ENCODE measurements around the gene BABAM2.
"Not testable (repeated sequence)": the region's sequence is repeated elsewhere in the genome, so short reads cannot be mapped to it uniquely, and the experiment has no call there.

BABAM2 gene

GRCh38 chr2:28327581-28327955 is 437.0 kb downstream of the BABAM2 start:
- no peak for ATAC-seq (ENCODE audit: insufficient read depth, low read depth)
- Histone ChIP-seq H2AFZ (ENCODE audit: low read depth, low read length) (no peak overlapping the region), H3K4me1 (ENCODE audit: insufficient read depth, low read length) (no peaks in the 10 kb centered on the region), H3K4me2 (ENCODE audit: insufficient read depth, low read length) (no peak overlapping the region), H3K9ac (ENCODE audit: low read depth, low read length) (no peak overlapping the region), H4K20me1 (ENCODE audit: insufficient read depth, low read length) (no peaks in the 10 kb centered on the region), H3K27ac (ENCODE audit: low read length) (no peak overlapping the region), H3K9me3 (ENCODE audit: insufficient read depth, low read length, severe bottlenecking) (no peaks in the 10 kb centered on the region), H3K4me3 (ENCODE audit: low read depth in 1 of 2, low read length in 2 of 2) (no peak overlapping the region), H3K79me2 (ENCODE audit: insufficient read depth, low read length) (no peaks in the 10 kb centered on the region), H3K27me3 (ENCODE audit: insufficient read depth, low read length, poor library complexity) (no peaks in the 10 kb centered on the region), H3K36me3 (ENCODE audit: insufficient read depth, low read length) (no peaks in the 10 kb centered on the region)
- DNase-seq = no peak
- no peak for TF ChIP-seq EZH2 (IDR thresholded peaks at IDR 0.05; ENCODE audit: borderline replicate concordance, low read depth, low read length, severe bottlenecking)
- TF ChIP-seq CTCF (IDR thresholded peaks at IDR 0.05; ENCODE audit: borderline replicate concordance, extremely low read depth, low read length, poor library complexity, severe bottlenecking) = no peak

DNA sequence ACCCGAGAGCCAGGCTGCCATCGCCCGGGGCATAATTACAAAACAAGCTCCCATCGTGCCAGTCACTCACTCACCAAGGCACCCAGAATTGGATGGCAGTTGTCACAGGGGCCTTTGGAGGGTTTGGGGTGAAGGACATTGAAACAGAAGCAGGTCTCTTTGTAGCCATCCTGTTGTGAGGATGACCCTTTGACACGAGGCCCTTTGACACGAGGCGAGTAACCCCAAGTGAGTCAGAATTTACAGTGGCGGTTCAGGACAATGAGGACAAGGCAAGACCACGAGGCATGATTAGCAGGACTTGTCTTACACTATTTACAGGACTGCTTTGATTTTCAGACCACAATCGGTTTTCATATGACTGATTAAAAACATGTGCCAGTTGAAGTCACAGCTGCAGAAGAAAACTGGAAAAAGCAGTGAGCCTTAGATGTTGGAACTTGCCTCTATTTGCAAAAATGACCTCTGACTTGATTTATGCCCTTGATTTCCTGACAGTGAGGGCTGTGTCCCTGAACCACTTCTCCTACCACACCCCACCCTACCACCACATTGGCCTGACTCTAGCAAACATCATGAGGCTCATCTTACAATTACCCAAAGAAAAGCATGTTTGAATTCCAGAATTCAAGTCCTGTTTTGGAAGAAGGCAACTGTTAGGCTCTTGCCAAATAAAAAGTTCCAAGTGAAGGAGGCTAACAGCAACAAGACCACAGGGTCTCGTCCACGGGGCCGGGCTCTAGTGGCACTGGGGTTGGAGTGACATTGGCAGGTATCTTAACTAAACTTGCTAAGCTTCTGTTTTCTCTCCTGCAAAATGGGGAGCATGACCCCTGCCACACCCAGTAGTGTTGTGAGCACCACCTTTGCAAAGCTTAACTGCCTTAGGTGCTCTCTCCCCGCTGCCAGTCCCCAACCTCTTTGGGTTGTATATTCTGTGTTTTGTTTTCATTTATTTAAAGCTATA is 437.7 kb downstream of the BABAM2 start:
- Histone ChIP-seq H3K36me3 (ENCODE audit: insufficient read depth, low read length) (no peaks in the 10 kb centered on the region), H3K4me3 (ENCODE audit: low read depth in 1 of 2, low read length in 2 of 2) (no peak overlapping the region), H3K4me1 (ENCODE audit: insufficient read depth, low read length) (no peaks in the 10 kb centered on the region), H3K9ac (ENCODE audit: low read depth, low read length) (no peak overlapping the region), H3K9me3 (ENCODE audit: insufficient read depth, low read length, severe bottlenecking) (no peaks in the 10 kb centered on the region), H3K27ac (ENCODE audit: low read length) (no peak overlapping the region), H4K20me1 (ENCODE audit: insufficient read depth, low read length) (no peaks in the 10 kb centered on the region), H3K79me2 (ENCODE audit: insufficient read depth, low read length) (no peaks in the 10 kb centered on the region), H3K4me2 (ENCODE audit: insufficient read depth, low read length) (no peak overlapping the region), H3K27me3 (ENCODE audit: insufficient read depth, low read length, poor library complexity) (no peaks in the 10 kb centered on the region), H2AFZ (ENCODE audit: low read depth, low read length) (no peak overlapping the region)
- ATAC-seq (ENCODE audit: insufficient read depth, low read depth) (no peak), DNase-seq (no peak)
- TF ChIP-seq EZH2 (IDR thresholded peaks at IDR 0.05; ENCODE audit: borderline replicate concordance, low read depth, low read length, severe bottlenecking) (no peak), CTCF (IDR thresholded peaks at IDR 0.05; ENCODE audit: borderline replicate concordance, extremely low read depth, low read length, poor library complexity, severe bottlenecking) (no peak)

GRCh38 chr2:28329184-28329583 is 438.7 kb downstream of the BABAM2 start:
- H4K20me1 ChIP-seq (ENCODE audit: insufficient read depth, low read length) = no peaks in the 10 kb centered on the region
- H3K4me3 ChIP-seq (ENCODE audit: low read depth in 1 of 2, low read length in 2 of 2) = no peak overlapping the region
- H3K27ac ChIP-seq (ENCODE audit: low read length) = no peak overlapping the region
- no peak for TF ChIP-seq EZH2 (IDR thresholded peaks at IDR 0.05; ENCODE audit: borderline replicate concordance, low read depth, low read length, severe bottlenecking)
- TF ChIP-seq CTCF (IDR thresholded peaks at IDR 0.05; ENCODE audit: borderline replicate concordance, extremely low read depth, low read length, poor library complexity, severe bottlenecking) = no peak
- no peak overlapping the region for H3K4me2 ChIP-seq (ENCODE audit: insufficient read depth, low read length)
- H2AFZ ChIP-seq (ENCODE audit: low read depth, low read length) = no peak overlapping the region
- no peaks in the 10 kb centered on the region for H3K36me3 ChIP-seq (ENCODE audit: insufficient read depth, low read length)
- no peaks in the 10 kb centered on the region for H3K9me3 ChIP-seq (ENCODE audit: insufficient read depth, low read length, severe bottlenecking)
- ATAC-seq (ENCODE audit: insufficient read depth, low read depth) (no peak), DNase-seq (no peak)
- H3K79me2 ChIP-seq (ENCODE audit: insufficient read depth, low read length) = no peaks in the 10 kb centered on the region
- no peaks in the 10 kb centered on the region for H3K27me3 ChIP-seq (ENCODE audit: insufficient read depth, low read length, poor library complexity)
- H3K9ac ChIP-seq (ENCODE audit: low read depth, low read length) = no peak overlapping the region
- H3K4me1 ChIP-seq (ENCODE audit: insufficient read depth, low read length) = no peaks in the 10 kb centered on the region

GRCh38 chr2:28330722-28331121 is 440.2 kb downstream of the BABAM2 start:
- not testable (repeated sequence) for DNase-seq; H3K9ac ChIP-seq (ENCODE audit: low read depth, low read length); H3K36me3 ChIP-seq (ENCODE audit: insufficient read depth, low read length); H3K27ac ChIP-seq (ENCODE audit: low read length); H3K4me2 ChIP-seq (ENCODE audit: insufficient read depth, low read length); H3K4me3 ChIP-seq (ENCODE audit: low read depth in 1 of 2, low read length in 2 of 2); H3K9me3 ChIP-seq (ENCODE audit: insufficient read depth, low read length, severe bottlenecking); H3K79me2 ChIP-seq (ENCODE audit: insufficient read depth, low read length); ATAC-seq (ENCODE audit: insufficient read depth, low read depth); H3K4me1 ChIP-seq (ENCODE audit: insufficient read depth, low read length); H3K27me3 ChIP-seq (ENCODE audit: insufficient read depth, low read length, poor library complexity); H4K20me1 ChIP-seq (ENCODE audit: insufficient read depth, low read length); H2AFZ ChIP-seq (ENCODE audit: low read depth, low read length)

DNA sequence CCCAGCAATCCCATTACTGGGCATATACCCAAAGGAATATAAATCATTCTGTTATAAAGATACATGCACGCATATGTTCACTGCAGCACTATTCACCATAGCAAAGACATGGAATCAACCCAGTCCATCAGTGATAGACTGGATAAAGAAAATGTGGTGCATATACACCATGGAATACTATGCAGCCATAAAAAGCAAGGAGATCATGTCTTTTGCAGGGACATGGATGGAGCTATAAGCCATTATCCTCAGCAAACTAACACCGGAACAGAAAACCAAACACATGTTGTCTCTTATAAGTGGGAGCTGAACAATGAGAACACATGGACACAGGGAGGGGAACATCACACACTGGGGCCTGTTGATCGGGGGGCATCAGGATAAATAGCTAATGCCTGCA is 441.3 kb downstream of the BABAM2 start:
- not testable (repeated sequence) for H3K27ac ChIP-seq (ENCODE audit: low read length); ATAC-seq (ENCODE audit: insufficient read depth, low read depth); H3K79me2 ChIP-seq (ENCODE audit: insufficient read depth, low read length); DNase-seq; H2AFZ ChIP-seq (ENCODE audit: low read depth, low read length); H3K9ac ChIP-seq (ENCODE audit: low read depth, low read length); H4K20me1 ChIP-seq (ENCODE audit: insufficient read depth, low read length); H3K4me3 ChIP-seq (ENCODE audit: low read depth in 1 of 2, low read length in 2 of 2); H3K27me3 ChIP-seq (ENCODE audit: insufficient read depth, low read length, poor library complexity); H3K4me1 ChIP-seq (ENCODE audit: insufficient read depth, low read length); H3K36me3 ChIP-seq (ENCODE audit: insufficient read depth, low read length); H3K9me3 ChIP-seq (ENCODE audit: insufficient read depth, low read length, severe bottlenecking); H3K4me2 ChIP-seq (ENCODE audit: insufficient read depth, low read length)

Measured in DND-41 (cell line).